GM21528 (cell line): ENCODE measurements around the gene ROBO3.

Experiments used
- ATAC-seq: cut with Tn5 transposase; IDR thresholded peaks from one replicate; pipeline ENCODE4 v1.9.1; 2021; ENCODE audit warnings: mild to moderate bottlenecking, moderate library complexity; ENCODE audit not compliant: unreplicated experiment, low FRiP score

The ROBO3 gene

DNA sequence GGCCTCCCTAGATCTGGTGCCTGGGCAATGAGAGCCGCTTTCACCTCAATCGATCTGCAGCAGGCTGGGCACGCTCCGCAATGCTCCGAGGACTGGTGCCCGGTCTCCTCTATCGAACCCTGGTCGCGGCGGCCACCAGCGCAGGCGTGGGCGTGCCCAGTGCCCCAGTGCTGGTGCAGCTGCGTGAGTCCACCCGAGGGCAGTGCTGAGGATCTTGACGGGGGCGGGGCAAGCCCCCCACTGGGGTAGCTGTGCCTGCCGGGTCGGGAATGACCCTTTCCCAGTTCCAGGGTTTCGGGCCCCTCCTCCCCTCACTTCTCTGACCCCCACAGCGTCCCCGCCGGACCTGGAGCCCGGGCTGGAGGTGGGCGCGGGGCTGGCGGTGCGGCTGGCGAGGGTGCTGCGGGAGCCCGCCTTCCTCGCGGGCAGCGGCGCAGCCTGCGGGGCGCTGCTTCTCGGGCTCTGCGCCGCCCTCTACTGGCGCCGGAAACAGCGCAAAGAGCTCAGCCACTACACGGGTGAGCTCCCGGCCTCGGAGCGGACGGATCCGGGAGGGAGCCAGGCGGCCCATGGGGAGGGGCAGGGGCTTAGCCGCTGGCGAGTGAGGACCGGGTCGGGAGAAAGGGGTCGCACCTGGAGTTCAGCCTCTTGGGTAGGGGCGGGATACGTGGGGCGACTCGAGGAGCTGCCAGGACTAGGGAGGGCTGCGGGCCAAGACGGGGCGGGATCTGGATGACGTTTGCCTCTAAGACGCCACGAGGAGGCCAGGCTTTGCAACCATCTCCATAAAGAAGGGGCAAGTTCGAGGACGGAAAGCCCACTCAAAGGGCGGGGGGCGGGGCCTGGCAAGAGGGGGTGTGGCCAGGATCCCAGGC is 10.9 kb downstream of the ROBO3 start:
- peak; percentile 92 for ATAC-seq

DNA sequence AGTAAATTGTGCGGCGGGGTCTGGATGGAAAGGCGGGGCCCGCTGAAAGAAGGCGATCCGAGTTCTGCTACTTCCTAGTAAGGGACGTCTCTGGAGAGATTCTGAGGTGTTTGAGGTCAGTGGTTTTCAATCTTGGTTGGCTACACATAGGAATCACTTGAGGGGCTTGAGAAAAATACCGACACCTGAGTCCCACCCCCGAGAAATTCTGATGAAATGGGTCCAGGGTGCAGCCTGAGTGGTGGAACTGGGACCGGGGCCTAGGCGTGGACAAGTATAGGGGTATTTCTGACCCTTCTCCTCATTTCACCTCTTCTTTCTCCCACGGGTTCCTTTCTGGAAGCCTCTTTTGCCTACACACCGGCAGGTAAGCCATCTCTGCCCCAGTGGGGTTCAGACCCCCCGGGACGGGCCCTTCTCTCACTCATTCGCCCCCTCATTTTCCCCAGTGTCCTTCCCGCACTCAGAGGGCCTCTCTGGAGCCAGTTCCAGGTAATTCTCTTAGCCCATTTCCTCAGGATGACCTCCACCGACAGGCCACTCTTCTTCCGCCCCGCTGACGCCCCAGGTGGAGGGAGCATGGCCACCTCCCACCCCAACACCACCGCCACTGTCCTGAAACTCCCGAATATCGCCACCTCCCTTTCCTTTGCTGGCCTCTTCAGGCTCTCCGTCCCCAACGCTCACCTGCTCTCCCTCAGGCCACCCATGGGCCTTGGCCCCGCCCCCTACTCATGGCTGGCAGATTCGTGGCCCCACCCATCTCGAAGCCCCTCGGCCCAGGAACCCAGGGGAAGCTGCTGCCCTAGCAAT is 11.8 kb downstream of the ROBO3 start:
- ATAC-seq: no peak

DNA sequence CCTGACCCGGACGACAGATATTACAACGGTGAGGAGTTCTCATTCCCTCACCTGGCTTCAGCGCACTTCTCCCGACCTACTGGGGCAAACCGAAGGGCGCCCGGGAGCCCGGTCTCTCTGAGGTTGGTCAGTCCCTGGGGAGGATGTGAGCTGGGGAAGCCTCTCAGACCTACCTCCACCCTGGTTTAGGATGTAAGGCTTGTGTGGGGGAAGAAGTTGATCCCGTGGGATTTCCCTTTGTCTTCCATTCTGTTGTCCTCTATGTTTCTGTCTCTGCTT is 12.3 kb downstream of the ROBO3 start:
- no peak for ATAC-seq

DNA sequence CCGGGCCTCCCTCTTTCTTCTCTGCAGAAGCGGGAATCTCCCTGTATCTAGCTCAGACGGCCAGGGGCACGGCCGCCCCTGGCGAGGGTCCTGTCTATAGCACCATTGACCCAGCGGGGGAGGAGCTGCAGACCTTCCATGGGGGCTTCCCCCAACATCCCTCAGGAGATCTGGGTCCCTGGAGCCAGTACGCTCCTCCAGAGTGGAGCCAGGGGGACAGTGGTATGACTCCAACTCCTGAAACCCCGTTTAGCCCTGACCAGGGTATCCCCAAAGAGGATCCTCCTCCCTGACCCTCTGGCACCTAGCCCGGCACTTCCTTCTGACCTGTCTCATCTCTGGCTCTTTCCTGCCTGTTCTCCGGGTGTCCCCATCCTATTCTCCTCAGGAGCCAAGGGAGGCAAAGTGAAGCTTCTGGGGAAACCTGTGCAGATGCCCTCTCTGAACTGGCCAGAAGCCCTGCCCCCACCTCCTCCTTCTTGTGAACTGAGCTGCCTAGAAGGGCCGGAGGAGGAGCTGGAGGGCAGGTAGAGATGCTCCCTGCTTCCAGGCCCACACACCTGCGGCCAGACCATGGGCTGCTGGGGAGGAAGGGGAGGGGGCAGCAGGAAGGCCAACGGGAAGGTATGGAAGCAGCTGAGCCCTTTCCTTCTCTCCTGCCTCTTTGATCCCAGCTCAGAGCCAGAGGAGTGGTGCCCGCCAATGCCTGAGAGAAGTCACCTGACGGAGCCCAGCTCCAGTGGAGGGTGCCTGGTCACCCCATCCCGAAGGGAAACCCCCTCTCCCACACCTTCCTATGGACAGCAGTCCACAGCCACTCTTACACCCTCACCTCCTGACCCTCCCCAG is 12.9 kb downstream of the ROBO3 start:
- ATAC-seq: no peak

DNA sequence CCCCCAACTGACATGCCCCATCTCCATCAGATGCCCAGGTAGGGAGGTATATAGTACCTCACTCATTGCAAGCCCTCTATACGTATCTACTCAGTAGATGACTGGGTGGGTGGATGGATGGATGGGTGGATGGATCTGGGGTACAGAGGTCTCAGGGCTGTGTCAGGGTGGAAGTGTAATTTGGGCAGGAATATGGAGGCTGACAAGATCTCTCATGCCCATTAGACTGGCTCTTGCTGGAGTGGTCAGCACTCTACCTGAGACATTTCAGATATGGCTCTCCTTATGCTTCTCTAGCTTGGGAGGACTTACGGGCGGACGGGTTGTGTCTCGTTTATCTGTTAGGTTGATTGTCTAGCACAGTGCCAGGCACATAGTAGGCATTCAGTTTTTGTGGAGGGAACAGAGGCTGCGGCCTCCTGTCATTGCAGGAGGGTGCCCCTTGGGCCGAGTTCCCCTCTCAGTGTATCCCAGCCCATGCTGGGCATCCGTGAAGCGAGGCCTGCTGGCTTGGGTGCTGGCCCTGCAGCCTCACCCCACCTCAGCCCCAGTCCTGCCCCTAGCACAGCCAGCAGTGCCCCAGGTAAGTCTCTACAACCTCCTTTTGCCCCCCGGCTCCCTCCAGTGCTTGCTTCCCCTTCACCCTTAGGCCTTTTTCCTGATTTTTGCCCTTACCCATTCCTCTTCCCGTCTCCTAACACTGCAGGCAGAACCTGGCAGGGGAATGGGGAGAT is 13.7 kb downstream of the ROBO3 start:
- ATAC-seq: no peak

DNA sequence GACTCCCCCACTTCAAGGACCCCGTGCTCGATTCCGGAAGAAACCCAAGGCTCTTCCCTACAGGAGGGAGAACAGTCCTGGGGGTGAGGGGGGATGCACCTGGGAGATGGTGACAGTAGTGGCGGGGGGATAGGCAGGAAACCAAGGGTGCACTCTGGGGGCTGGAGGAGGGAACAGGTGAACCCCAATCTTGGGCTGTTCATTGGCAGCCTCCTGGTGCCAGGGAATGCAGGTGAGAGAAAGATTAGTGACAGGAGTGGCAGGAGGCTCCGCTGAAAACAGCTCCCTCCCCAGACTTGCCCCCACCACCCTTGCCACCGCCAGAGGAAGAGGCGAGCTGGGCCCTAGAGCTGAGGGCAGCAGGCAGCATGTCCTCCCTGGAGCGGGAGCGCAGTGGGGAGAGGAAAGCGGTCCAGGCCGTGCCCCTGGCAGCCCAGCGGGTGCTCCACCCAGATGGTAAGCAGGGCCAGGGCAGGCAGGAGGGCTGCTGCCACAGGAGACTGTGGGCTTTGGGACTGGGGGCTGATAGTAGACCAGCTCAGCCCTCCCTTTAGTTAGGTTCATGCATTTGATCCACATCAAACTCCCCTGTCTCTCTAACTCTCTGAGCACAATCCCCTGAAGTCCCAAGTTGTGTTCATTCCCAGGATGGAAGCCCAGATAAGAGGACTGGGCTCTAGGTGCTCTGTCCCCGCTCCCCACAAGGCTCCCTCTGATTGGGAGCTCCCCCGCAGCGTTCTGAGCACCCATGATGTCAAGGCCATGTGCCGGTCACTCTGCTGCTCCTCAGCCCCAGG is 14.5 kb downstream of the ROBO3 start:
- ATAC-seq: no peak

DNA sequence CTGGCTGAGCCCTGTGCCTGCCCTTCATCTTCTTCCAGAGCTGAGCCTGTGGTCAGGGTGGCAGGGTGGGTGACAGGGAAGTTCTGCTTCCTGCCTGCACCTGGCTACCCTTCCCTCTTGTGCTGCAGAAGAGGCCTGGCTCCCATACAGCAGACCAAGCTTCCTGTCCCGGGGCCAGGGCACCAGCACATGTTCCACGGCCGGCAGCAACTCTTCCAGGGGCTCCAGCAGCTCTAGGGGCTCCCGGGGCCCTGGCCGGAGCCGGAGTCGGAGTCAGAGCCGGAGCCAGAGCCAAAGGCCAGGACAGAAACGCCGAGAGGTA is 15.0 kb downstream of the ROBO3 start:
- ATAC-seq: no peak

DNA sequence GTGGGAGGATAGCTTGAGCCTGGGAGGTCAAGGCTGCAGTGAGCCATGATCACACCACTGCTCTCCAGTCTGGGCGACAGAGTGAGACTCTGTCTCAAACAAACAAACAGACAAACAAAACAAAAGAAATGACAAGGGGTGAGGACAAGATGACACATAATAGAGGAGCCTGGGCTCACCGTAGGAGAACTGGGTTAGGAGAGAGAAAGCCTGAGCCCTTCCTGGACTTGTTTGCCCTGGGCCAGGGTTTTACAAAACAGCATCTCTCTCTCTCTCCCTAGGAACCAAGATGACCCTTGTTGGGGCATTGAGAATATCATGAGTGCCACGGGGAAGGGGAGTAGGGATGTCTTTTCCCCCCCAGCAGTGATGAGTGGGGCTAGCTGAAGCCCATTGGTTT is 15.7 kb downstream of the ROBO3 start:
- no peak for ATAC-seq

- no peak for ATAC-seq
These were observed 17.3 kb downstream of the ROBO3 start for GRCh38 chr11:124882339-124883071.

- no peak for ATAC-seq
These were observed 19.1 kb downstream of the ROBO3 start for GRCh38 chr11:124884340-124884739.

GRCh38 chr11:124884869-124885479 is 19.7 kb downstream of the ROBO3 start:
- no peak for ATAC-seq

GRCh38 chr11:124886476-124886875 is 21.2 kb downstream of the ROBO3 start:
- ATAC-seq: no peak

- no peak for ATAC-seq
These were observed 21.9 kb downstream of the ROBO3 start for GRCh38 chr11:124886978-124887666.

DNA sequence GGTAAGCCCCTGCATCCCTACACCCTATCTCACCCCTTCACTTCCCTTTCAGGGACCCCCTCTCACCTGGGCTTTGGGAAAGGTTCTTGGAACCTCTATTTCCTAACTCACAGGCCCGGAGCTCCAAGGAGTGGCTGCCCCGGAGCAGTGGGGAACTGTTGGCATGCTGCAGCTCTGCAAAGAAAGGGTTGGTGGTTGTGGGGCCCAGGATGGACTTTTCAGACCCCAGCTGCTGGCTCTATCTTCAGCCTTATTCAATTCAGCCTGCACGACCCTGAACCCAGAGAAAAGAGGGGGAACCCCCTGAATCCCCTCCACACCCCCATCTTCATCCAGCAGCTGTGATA is 22.4 kb downstream of the ROBO3 start:
- no peak for ATAC-seq

- ATAC-seq: no peak
These were observed 24.2 kb downstream of the ROBO3 start for GRCh38 chr11:124889191-124890091.

- no peak for ATAC-seq
These were observed 24.9 kb downstream of the ROBO3 start for GRCh38 chr11:124890151-124890550.

DNA sequence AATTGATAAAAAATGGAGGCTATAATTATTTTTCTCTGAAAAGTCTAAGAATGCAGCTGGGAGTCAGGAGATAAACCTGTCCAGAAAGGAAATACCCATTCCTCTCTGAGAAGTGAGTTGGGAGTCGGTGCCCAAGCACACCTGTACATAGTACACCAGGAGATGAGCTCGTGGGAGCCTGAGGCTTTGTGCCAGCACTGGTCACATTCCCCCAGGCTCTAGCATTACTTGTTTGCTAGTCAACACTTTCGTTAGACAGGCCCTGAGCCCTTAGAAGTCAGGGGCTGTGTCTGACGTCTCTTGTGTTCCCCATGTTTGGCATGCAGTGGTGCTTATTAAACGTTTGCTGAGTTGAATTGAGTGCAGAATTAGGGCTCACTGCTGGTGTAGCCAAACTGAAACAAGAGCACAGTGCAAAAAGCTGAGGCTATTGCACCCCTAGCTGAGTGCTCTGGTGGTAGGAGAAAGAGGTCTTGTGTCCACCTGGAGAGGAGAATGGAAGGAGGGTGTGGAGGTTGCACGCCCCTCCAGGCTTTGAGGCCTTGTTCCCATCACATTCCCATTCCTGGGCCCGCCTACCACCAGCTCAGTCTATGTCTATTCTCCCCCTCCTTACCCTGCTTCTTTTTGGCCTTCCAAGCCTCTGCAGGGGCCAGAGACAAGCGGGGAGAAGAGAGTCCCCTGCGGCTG is 25.6 kb downstream of the ROBO3 start:
- ATAC-seq: no peak
